GM19438 (cell line): ENCODE data around the gene NATD1.

Experiments used
- ATAC-seq: cut with Tn5 transposase; IDR thresholded peaks from one replicate; pipeline ENCODE4 v1.9.1; 2021; ENCODE audit warnings: low read depth; ENCODE audit not compliant: unreplicated experiment

The NATD1 gene, protein sequence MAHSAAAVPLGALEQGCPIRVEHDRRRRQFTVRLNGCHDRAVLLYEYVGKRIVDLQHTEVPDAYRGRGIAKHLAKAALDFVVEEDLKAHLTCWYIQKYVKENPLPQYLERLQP

GRCh38 chr17:21252796-21253645 is at the start of gene NATD1:
Gene NATD1, minus strand, starts transcription at chr17:21253410. Its CDS starts 146 bp downstream, at chr17:21253264.
- peak; percentile 74 for ATAC-seq

DNA sequence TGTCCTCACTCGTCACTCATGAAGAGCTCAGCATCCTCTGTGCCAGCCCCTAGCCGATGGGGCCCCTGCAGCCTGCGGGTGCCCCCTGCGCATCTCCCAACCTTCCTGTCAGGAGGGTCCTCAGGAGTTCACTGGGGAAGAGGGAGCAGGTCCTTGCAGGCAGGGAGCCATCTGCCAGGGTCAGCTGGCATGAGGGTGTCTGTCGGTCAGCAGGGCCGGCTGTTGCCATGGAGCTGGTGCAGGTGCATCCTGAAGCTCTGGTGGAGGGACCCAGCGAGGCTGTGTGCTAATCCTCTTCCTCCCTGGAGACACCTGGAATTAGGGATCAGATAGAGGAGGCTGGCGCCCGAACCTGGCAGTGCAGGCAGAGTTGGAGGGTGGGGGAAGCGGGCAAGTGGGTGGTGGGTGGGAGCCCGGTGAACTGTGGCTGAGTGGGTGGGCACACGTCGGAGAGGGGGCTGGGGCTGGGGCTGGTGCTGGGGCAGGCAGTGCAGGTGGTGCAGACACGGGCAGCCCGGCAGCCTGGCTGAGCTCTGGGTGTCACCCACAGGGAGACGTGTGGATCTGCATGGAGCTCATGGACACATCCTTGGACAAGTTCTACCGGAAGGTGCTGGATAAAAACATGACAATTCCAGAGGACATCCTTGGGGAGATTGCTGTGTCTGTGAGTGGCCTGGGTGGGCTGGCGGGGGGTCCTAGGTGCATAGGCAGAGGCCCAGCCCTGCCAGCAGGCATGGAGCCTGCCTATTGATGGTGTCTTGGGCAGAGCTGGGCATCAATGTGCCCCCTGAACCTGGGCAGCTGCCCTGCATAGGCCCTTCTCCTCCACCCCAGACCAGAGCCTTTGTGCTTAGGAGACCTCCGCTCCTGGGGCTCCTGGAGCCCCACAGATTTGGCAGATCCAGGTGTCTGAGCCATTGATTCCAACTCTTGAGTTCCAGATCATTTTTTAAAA is 48.7 kb upstream of the NATD1 start:
- no peak for ATAC-seq

DNA sequence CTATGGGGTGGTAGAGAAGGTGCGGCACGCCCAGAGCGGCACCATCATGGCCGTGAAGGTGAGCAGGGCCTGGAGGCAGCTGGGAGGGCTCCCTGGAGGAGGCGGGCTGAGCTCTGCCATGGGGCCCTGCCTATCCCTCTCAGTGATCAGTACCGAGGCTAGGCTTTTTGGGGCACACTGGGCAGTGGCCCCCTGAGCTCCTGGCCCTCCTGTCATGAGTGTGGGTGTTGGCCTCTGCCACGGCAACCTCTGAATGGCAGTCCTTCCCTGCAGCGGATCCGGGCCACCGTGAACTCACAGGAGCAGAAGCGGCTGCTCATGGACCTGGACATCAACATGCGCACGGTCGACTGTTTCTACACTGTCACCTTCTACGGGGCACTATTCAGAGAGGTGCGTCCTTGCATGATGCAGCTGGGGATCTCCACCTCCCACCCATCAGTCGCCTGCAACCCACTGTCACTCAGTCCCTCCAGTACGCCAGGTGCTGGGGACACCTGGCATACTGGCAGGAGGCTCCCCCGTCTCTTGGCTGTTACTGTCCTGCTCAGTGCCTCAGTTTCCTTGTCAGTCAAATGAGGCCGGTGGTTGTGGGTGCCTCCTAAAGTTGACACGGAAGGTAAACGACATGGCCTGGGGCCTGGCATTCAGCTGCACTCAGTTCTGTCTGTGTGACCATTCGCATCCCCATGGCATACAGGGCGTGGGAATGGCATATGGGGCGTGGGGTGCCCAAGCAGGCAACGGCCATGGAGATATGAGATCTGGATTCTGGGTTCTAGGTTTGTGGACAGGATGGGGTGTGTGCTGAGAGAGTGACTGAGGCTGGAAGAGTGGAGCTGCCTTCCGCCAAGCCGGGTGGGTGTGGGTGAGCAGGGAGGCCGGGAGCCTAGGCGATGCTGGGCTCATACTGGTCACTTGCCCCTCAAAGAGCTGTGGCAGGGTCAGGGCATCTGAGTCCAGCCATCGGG is 47.7 kb upstream of the NATD1 start:
- no peak for ATAC-seq

- no peak for ATAC-seq
These were observed 46.9 kb upstream of the NATD1 start for GRCh38 chr17:21299981-21300600.

GRCh38 chr17:21298983-21299519 is 45.8 kb upstream of the NATD1 start:
- no peak for ATAC-seq

DNA sequence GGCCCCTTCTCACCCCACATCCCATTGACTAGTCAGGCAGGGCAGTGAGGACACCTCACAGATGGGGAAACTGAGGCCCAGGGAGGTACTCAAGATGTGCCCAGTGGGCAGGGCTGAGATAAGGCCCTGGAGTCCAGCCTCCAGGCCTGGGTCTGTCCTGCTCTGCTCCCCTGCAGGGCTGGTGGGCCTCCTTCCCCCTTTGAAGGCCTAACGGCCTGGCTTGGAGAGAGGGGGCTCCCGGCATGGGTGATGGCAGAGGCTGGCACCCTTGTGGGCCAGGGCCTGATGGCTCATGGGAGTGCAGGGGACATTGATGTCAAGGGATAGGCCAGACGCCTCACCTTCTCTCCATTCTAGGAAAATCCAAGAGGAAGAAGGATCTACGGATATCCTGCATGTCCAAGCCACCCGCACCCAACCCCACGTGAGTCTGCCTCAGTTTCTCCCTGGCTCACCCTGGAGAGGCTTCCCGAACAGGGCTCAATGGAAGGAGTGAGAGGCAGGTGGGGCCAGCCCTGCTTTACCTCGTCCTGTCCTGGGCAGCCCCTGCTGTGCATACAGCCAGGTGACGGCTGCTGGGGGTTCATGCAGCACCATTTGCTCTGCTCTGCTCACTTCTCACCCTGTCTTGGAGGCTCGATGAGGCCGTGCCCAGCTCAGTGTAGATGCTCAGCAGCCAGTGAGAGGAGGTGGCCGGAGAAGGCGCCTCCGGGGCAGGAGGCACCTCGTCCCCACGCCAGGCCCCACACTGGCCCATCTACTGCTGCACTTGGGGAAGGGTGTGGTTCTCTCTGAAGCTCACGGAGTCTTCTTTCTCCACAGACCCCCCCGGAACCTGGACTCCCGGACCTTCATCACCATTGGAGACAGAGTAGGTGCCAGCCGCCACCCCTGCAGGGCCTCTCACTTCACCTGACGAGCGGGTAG is 45.1 kb upstream of the NATD1 start:
- no peak for ATAC-seq

GRCh38 chr17:21297597-21297996 is 44.4 kb upstream of the NATD1 start:
- no peak for ATAC-seq

DNA sequence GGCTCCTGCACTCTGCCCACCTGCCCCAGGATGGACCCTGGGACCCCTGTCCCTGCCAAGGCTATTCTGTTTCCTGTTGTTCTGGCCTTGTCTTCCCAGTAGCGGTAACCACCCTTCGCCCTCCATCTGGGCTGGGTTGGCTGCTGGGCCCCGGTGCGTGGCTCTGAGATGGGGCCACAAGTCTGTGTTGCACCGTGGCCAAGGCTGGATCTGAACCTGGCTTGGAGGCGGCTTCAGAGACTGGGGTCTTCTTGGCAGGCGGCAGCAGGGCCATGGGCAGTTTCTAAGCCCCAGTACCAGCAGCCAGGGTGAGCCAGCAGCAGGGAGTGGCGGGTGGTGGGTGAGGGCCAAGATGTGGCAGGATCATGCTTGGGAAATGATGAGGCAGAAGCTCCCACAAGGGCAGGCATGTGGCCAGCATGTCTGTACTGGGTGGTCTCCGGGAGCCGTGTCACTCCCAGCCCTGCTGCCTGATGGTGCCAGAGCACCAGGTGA is 43.9 kb upstream of the NATD1 start:
- ATAC-seq, result no peak

- no peak for ATAC-seq
These were observed 43.2 kb upstream of the NATD1 start for GRCh38 chr17:21296097-21297025.

DNA sequence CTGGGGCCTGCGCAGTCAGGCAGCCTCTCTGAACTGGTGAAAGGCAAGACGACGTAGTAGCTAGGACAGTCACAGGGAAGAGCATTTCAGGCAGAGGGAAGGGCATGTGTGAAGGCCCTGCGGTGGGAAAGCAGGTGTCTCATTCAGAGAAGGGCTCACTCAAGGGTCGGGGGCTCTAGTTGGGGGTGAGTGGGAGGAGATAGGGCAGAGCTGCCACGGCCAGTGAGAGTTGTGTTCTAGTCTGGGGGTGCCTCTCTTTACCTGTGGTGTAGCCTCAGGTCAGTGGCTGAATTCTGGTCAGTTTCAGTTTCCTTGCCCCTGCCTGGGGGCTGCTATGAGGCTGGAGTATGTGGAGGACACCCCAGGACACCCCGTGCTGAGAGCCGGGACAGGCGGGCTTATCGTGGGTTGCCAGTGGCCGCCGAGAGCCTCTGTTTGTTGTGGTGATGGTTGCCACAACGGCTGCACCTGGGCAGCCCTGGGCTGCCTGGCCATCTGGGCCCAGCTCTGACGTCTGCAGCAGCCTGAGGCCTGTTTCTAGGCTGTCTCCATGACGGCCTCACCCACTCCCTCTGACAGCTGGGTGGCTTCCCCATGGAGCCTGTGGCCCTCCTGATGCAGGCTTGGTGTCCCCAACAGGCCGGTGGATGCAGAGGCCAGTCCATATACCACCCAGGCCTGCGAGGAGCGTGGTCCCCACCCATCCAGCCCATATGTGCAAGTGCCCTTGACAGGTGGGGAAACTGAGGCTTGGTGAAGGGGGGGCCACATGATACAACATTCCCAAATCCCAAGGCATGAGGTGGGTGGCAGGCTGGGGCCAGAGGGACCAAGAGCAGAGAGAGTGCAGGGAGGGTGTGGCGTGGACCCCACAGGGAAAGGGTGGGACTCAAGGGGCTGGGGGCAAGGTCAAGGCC is 42.1 kb upstream of the NATD1 start:
- no peak for ATAC-seq

- ATAC-seq, result no peak
These were observed 41.3 kb upstream of the NATD1 start for GRCh38 chr17:21294321-21295035.

GRCh38 chr17:21293831-21294210 is 40.6 kb upstream of the NATD1 start:
- no peak for ATAC-seq

GRCh38 chr17:21292867-21293830 is 39.9 kb upstream of the NATD1 start:
- no peak for ATAC-seq

GRCh38 chr17:21291862-21292261 is 38.7 kb upstream of the NATD1 start:
- ATAC-seq, result no peak
